ENCODE measurements around the gene PRDM5. TPM values are rescaled to one million over a fixed set of nuclear protein-coding genes. Genes with fewer than 3 reads are reported as not detected.

Gene PRDM5
- total RNA-seq, 1 donor from 2014 or later: not detected

- Mint-ChIP-seq H3K4me3 (no peak overlapping the region), H3K36me3 (ENCODE audit: low read depth) (no peaks in the 10 kb centered on the region), H3K9me3 (no peaks in the 10 kb centered on the region), H3K27ac (no peak overlapping the region), H3K27me3 (peaks cover 8% of the 10 kb centered on the region), H3K4me1 (no peaks in the 10 kb centered on the region)
- no peak for DNase-seq
- intact Hi-C loops (cut with micrococcal nuclease): no loop called here
Measured at GRCh38 chr4:120725639-120726580, 196.6 kb downstream of the PRDM5 start.

GRCh38 chr4:120724656-120725055 lies 197.9 kb downstream of the PRDM5 start:
- intact Hi-C loops (cut with micrococcal nuclease): no loop called here

GRCh38 chr4:120723986-120724385 lies 198.5 kb downstream of the PRDM5 start:
- H3K27ac Mint-ChIP-seq: no peak overlapping the region
- H3K36me3 Mint-ChIP-seq (ENCODE audit: low read depth): no peaks in the 10 kb centered on the region
- no peak for DNase-seq
- H3K4me1 Mint-ChIP-seq: no peaks in the 10 kb centered on the region
- H3K27me3 Mint-ChIP-seq: peaks cover 11% of the 10 kb centered on the region
- intact Hi-C loops (cut with micrococcal nuclease): no loop called here
- no peaks in the 10 kb centered on the region for H3K9me3 Mint-ChIP-seq
- H3K4me3 Mint-ChIP-seq: no peak overlapping the region

More at GRCh38 chr4:120724656-120725055, 197.9 kb downstream of the PRDM5 start:
- Mint-ChIP-seq H3K4me3 (no peak overlapping the region), H3K4me1 (no peaks in the 10 kb centered on the region), H3K27me3 (peaks cover 10% of the 10 kb centered on the region), H3K9me3 (no peaks in the 10 kb centered on the region), H3K36me3 (ENCODE audit: low read depth) (no peaks in the 10 kb centered on the region), H3K27ac (no peak overlapping the region)
- DNase-seq: no peak

GRCh38 chr4:120723105-120723504 lies 199.4 kb downstream of the PRDM5 start:
- H3K36me3 Mint-ChIP-seq (ENCODE audit: low read depth): no peaks in the 10 kb centered on the region
- intact Hi-C loops (cut with micrococcal nuclease): no loop called here
- no peak overlapping the region for H3K27ac Mint-ChIP-seq
- H3K4me1 Mint-ChIP-seq: no peaks in the 10 kb centered on the region
- no peak overlapping the region for H3K4me3 Mint-ChIP-seq
- no peak for DNase-seq
- peaks cover 14% of the 10 kb centered on the region for H3K27me3 Mint-ChIP-seq
- H3K9me3 Mint-ChIP-seq: no peaks in the 10 kb centered on the region

GRCh38 chr4:120722655-120723054 lies 199.9 kb downstream of the PRDM5 start:
- H3K27ac Mint-ChIP-seq: no peak overlapping the region
- H3K4me3 Mint-ChIP-seq: no peak overlapping the region
- H3K4me1 Mint-ChIP-seq: no peaks in the 10 kb centered on the region
- H3K27me3 Mint-ChIP-seq: peaks cover 17% of the 10 kb centered on the region
- H3K9me3 Mint-ChIP-seq: no peaks in the 10 kb centered on the region
- H3K36me3 Mint-ChIP-seq (ENCODE audit: low read depth): no peaks in the 10 kb centered on the region
- intact Hi-C loops (cut with micrococcal nuclease): no loop called here
- DNase-seq: no peak

GRCh38 chr4:120720354-120720934 lies 202.1 kb downstream of the PRDM5 start:
- Mint-ChIP-seq H3K4me1 (no peaks in the 10 kb centered on the region), H3K4me3 (no peak overlapping the region), H3K9me3 (no peaks in the 10 kb centered on the region), H3K27ac (no peak overlapping the region), H3K27me3 (peaks cover 13% of the 10 kb centered on the region), H3K36me3 (ENCODE audit: low read depth) (no peaks in the 10 kb centered on the region)
- DNase-seq: no peak
- intact Hi-C loops (cut with micrococcal nuclease): no loop called here

- Mint-ChIP-seq H3K36me3 (ENCODE audit: low read depth) (no peaks in the 10 kb centered on the region), H3K9me3 (no peaks in the 10 kb centered on the region), H3K27me3 (peaks cover 15% of the 10 kb centered on the region), H3K4me1 (no peaks in the 10 kb centered on the region), H3K4me3 (no peak overlapping the region), H3K27ac (no peak overlapping the region)
- DNase-seq: peak; percentile 62
- intact Hi-C loops (cut with micrococcal nuclease): loop anchor here (1.0 to 2.0 kb wide), 3 partner anchors 258 to 588 kb away; no protein-coding TSS in a partner anchor
Measured at GRCh38 chr4:120718979-120719566, 203.5 kb downstream of the PRDM5 start.

- intact Hi-C loops (cut with micrococcal nuclease): no loop called here
- Mint-ChIP-seq H3K27ac (no peak overlapping the region), H3K27me3 (peaks cover 18% of the 10 kb centered on the region), H3K9me3 (no peaks in the 10 kb centered on the region), H3K4me3 (no peak overlapping the region), H3K4me1 (no peaks in the 10 kb centered on the region), H3K36me3 (ENCODE audit: low read depth) (no peaks in the 10 kb centered on the region)
- no peak for DNase-seq
Measured at GRCh38 chr4:120716346-120716745, 206.2 kb downstream of the PRDM5 start.

GRCh38 chr4:120714417-120715010 lies 208.0 kb downstream of the PRDM5 start:
- no peak for DNase-seq
- Mint-ChIP-seq H3K9me3 (no peaks in the 10 kb centered on the region), H3K4me1 (no peaks in the 10 kb centered on the region), H3K27me3 (peaks cover 14% of the 10 kb centered on the region), H3K36me3 (ENCODE audit: low read depth) (no peaks in the 10 kb centered on the region), H3K4me3 (no peak overlapping the region), H3K27ac (no peak overlapping the region)
- intact Hi-C loops (cut with micrococcal nuclease): no loop called here

GRCh38 chr4:120709991-120710390 lies 212.5 kb downstream of the PRDM5 start:
- Mint-ChIP-seq H3K27me3 (peaks cover 7% of the 10 kb centered on the region), H3K4me3 (no peak overlapping the region), H3K4me1 (no peaks in the 10 kb centered on the region), H3K36me3 (ENCODE audit: low read depth) (no peaks in the 10 kb centered on the region), H3K9me3 (no peaks in the 10 kb centered on the region), H3K27ac (no peak overlapping the region)
- intact Hi-C loops (cut with micrococcal nuclease): no loop called here
- no peak for DNase-seq

GRCh38 chr4:120704538-120704937 lies 218.0 kb downstream of the PRDM5 start:
- H3K4me3 Mint-ChIP-seq: no peak overlapping the region
- H3K9me3 Mint-ChIP-seq: no peaks in the 10 kb centered on the region
- H3K36me3 Mint-ChIP-seq (ENCODE audit: low read depth): no peaks in the 10 kb centered on the region
- H3K27ac Mint-ChIP-seq: no peak overlapping the region
- H3K27me3 Mint-ChIP-seq: peaks cover 3% of the 10 kb centered on the region
- no peak for DNase-seq
- no peaks in the 10 kb centered on the region for H3K4me1 Mint-ChIP-seq
- intact Hi-C loops (cut with micrococcal nuclease): no loop called here

- H3K36me3 Mint-ChIP-seq (ENCODE audit: low read depth): no peaks in the 10 kb centered on the region
- H3K27me3 Mint-ChIP-seq: peaks cover 3% of the 10 kb centered on the region
- H3K4me1 Mint-ChIP-seq: no peaks in the 10 kb centered on the region
- intact Hi-C loops (cut with micrococcal nuclease): no loop called here
- H3K9me3 Mint-ChIP-seq: no peaks in the 10 kb centered on the region
- no peak overlapping the region for H3K27ac Mint-ChIP-seq
- no peak overlapping the region for H3K4me3 Mint-ChIP-seq
- DNase-seq: no peak
Measured at GRCh38 chr4:120703908-120704307, 218.6 kb downstream of the PRDM5 start.

- Mint-ChIP-seq H3K27me3 (peaks cover 1% of the 10 kb centered on the region), H3K36me3 (ENCODE audit: low read depth) (no peaks in the 10 kb centered on the region), H3K4me1 (no peaks in the 10 kb centered on the region), H3K27ac (no peak overlapping the region), H3K4me3 (no peak overlapping the region), H3K9me3 (no peaks in the 10 kb centered on the region)
- intact Hi-C loops (cut with micrococcal nuclease): no loop called here
- DNase-seq: no peak
Measured at GRCh38 chr4:120699354-120699753, 223.2 kb downstream of the PRDM5 start.

GRCh38 chr4:120694973-120695372 lies 227.6 kb downstream of the PRDM5 start:
- no peaks in the 10 kb centered on the region for H3K9me3 Mint-ChIP-seq
- intact Hi-C loops (cut with micrococcal nuclease): no loop called here
- no peak overlapping the region for H3K4me3 Mint-ChIP-seq
- no peaks in the 10 kb centered on the region for H3K4me1 Mint-ChIP-seq
- H3K27me3 Mint-ChIP-seq: peaks cover 1% of the 10 kb centered on the region
- no peak for DNase-seq
- no peaks in the 10 kb centered on the region for H3K36me3 Mint-ChIP-seq (ENCODE audit: low read depth)
- H3K27ac Mint-ChIP-seq: no peak overlapping the region
